Mucosa of rectum (tissue), 2 donors: ENCODE measurements around the gene SMC5.
A peak's percentile ranks its signal among the peaks of the same experiment; 100 is the strongest.

Experiments
- H3K27ac ChIP-seq, 2 donors: one replicate each; pipeline ENCODE4 v1.7.0; 2013; ENCODE audit warnings: inconsistent platforms in 2 of 2, low read depth in 2 of 2, low read length in 2 of 2
- H3K27me3 ChIP-seq, 2 donors: one replicate each; pipeline ENCODE4 v1.7.0; 2013; ENCODE audit warnings: low read length in 2 of 2; ENCODE audit not compliant: control insufficient read depth in 2 of 2, insufficient read depth in 2 of 2
- H3K36me3 ChIP-seq, 2 donors: one replicate each; pipeline ENCODE4 v1.7.0; 2013; ENCODE audit warnings: low read length in 2 of 2; ENCODE audit not compliant: control insufficient read depth in 2 of 2, insufficient read depth in 2 of 2
- H3K4me1 ChIP-seq, 2 donors: one replicate each; pipeline ENCODE4 v1.7.0; 2013; ENCODE audit warnings: low read length in 2 of 2, mild to moderate bottlenecking in 1 of 2; ENCODE audit not compliant: control insufficient read depth in 2 of 2, insufficient read depth in 2 of 2
- H3K4me3 ChIP-seq, 2 donors: one replicate each; pipeline ENCODE4 v1.7.0; 2013; ENCODE audit warnings: low read length in 2 of 2
- H3K9ac ChIP-seq, 2 donors: one replicate each; pipeline ENCODE4 v1.7.0; 2013; ENCODE audit warnings: low read length in 2 of 2, low read depth in 1 of 2, mild to moderate bottlenecking in 1 of 2
- H3K9me3 ChIP-seq, 2 donors: one replicate each; pipeline ENCODE4 v1.7.0; 2013; ENCODE audit warnings: low read length in 2 of 2; ENCODE audit not compliant: control insufficient read depth in 2 of 2
- donor health status: healthy.
- donor health status: Normal muscosa, but diverticular disease.

Gene SMC5

DNA sequence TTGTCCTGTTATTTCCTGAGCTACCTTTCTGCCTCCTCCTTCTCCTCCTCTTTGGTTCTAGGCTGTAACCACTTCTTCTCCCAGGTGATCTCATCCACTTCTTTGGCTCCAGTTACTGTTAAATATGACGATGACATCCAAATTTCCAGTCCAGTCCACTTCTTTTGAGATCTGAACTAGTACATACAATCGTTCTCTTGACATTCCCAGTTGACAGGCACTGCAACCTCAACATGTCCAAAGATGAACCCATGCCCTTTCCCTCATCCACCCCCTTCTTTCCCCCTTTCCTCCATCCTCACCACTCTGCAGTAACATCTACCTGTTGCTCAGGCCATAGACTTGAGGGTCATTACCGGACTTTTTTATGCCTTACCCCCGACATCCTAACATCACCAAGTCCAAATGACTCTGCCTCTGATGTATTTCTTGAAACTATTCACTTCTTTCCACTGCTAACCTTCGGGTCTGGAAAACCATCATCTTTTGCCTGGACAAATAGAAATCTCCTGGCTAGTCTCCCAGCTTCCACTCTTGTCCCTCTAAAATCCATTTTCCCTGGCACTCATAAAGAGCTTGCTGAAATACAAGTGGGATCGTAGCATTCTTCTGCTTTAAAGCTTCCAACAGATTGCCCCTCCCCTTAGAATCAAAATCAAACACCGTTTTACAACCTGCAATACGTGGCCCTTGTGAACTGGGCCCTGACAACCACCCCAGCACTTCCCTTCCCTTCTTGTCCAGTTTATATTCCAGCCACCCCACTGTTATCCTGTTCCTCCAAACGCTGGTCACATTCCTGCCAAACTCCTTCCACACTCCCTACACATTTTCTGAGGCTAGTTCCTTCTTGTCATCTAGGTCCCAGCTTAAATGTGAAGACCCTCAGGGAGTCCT lies 124.2 kb downstream of the SMC5 start:
- H3K27me3 ChIP-seq: no peaks in the 10 kb centered on the region
- no peak overlapping the region for H3K4me3 ChIP-seq
- H3K36me3 ChIP-seq: peaks cover 19 to 27% of the 10 kb centered on the region in 2 donors
- no peaks in the 10 kb centered on the region for H3K9me3 ChIP-seq
- H3K4me1 ChIP-seq: peaks cover 5 to 7% of the 10 kb centered on the region in 2 donors
- no peak overlapping the region for H3K9ac ChIP-seq
- no peak overlapping the region for H3K27ac ChIP-seq

DNA sequence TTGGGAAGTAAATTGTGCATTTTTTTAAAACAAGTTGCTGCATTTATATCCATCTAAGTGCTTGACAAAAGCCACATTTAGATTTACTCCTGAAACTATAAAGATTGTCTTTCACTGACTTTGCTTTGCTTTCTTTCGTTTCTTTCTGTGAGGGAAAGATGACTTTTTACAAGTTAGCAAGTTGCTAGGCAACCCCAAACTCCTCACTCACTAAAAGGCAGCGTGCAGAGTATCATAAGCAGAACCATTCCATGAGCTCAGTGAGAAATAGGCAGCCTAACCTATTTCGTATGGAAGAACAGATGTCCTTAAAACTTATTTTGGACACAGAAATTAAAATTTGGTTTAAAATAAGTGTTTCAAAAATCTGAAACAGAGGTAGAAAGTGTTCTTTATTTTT lies 126.6 kb downstream of the SMC5 start:
- Histone ChIP-seq H3K4me1 (peaks cover 5 to 7% of the 10 kb centered on the region in 2 donors), H3K27me3 (no peaks in the 10 kb centered on the region), H3K27ac (no peak overlapping the region), H3K4me3 (no peak overlapping the region), H3K9me3 (no peaks in the 10 kb centered on the region), H3K36me3 (peaks cover 19 to 32% of the 10 kb centered on the region in 2 donors), H3K9ac (no peak overlapping the region)

- peaks cover 19 to 32% of the 10 kb centered on the region in 2 donors for H3K36me3 ChIP-seq
- H3K4me1 ChIP-seq: peaks cover 10 to 22% of the 10 kb centered on the region in 2 donors
- H3K27me3 ChIP-seq: no peaks in the 10 kb centered on the region
- no peak overlapping the region for H3K27ac ChIP-seq
- H3K9ac ChIP-seq: no peak overlapping the region
- H3K9me3 ChIP-seq: no peaks in the 10 kb centered on the region
- H3K4me3 ChIP-seq: no peak overlapping the region
These were observed 128.9 kb downstream of the SMC5 start for GRCh38 chr9:70387663-70388062.

GRCh38 chr9:70389188-70389587 lies 130.4 kb downstream of the SMC5 start:
- Histone ChIP-seq H3K4me3 (no peak overlapping the region), H3K4me1 (peaks cover 10 to 29% of the 10 kb centered on the region in 2 donors), H3K27ac (no peak overlapping the region), H3K9ac (no peak overlapping the region), H3K36me3 (peaks cover 19 to 32% of the 10 kb centered on the region in 2 donors), H3K9me3 (no peaks in the 10 kb centered on the region), H3K27me3 (no peaks in the 10 kb centered on the region)

DNA sequence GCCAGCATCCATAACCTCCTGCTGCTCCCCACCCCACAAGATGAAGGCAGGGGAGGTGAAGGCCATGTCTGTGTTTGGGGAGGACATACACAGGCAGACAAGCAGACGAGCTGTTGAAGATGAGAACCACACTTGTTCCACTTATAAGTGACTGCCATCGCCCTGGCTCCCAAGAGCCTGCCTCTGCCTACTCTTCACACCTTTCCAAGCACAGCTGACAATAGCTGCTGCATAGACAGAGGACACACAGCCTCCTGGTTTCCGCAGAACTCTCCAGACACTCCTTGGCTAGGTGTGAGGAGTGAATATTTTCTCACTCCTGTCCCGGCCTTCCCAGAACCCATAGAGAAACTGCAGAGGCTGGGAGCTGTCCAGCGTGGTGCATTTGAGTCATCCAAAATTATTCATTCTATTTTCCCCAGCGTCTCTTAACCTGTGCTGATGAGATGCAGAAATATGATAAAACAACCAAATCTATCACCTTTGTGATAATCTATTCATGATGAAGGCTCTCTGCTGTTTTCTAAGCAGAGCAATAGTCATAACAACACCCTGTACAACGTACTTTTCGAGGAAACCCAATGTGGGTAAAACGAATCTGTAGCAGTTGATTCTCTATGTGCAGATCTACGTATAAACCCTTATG lies 131.0 kb downstream of the SMC5 start:
- Histone ChIP-seq H3K4me1 (peaks cover 10 to 33% of the 10 kb centered on the region in 2 donors), H3K27ac (no peak overlapping the region), H3K27me3 (no peaks in the 10 kb centered on the region), H3K4me3 (no peak overlapping the region), H3K9me3 (no peaks in the 10 kb centered on the region), H3K9ac (no peak overlapping the region), H3K36me3 (peaks cover 19 to 26% of the 10 kb centered on the region in 2 donors)

DNA sequence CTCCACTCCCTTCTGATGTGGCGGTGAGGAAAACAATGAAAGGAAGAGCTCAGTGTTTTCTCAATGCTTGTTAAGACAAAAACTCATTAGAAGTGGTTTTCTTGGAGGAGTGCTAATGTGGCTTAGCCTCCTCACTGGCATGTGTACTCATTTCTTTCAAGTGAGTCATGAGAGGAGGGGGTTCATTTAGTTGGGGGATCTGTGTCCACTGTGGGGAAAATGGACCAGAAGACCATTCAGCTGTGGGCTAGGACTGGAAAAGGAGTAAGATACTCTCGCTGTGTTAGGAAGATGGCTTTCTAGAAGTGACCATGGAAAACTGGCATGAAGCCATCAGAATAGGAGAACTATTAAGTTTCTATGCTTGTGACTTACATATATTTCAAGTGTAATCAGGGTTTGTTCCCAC lies 132.2 kb downstream of the SMC5 start:
- peaks cover 12 to 19% of the 10 kb centered on the region in 2 donors for H3K36me3 ChIP-seq
- H3K27ac ChIP-seq: peak overlapping the region in 1 of 2 donors; percentile 17
- H3K9ac ChIP-seq: no peak overlapping the region
- no peaks in the 10 kb centered on the region for H3K27me3 ChIP-seq
- H3K9me3 ChIP-seq: no peaks in the 10 kb centered on the region
- peaks cover 10 to 33% of the 10 kb centered on the region in 2 donors for H3K4me1 ChIP-seq
- H3K4me3 ChIP-seq: no peak overlapping the region

- Histone ChIP-seq H3K27me3 (no peaks in the 10 kb centered on the region), H3K4me1 (peaks cover 10 to 38% of the 10 kb centered on the region in 2 donors), H3K4me3 (no peak overlapping the region), H3K9ac (peak overlapping the region in 1 of 2 donors; percentile 50), H3K27ac (peak overlapping the region; percentile 56 to 84), H3K36me3 (peaks cover 4 to 7% of the 10 kb centered on the region in 2 donors), H3K9me3 (no peaks in the 10 kb centered on the region)
These were observed 133.4 kb downstream of the SMC5 start for GRCh38 chr9:70392189-70392588.

- Histone ChIP-seq H3K9ac (peak overlapping the region in 1 of 2 donors; percentile 50), H3K36me3 (peaks cover 0 to 5% of the 10 kb centered on the region in 2 donors), H3K4me3 (peak overlapping the region in 1 of 2 donors; percentile 11), H3K27ac (peak overlapping the region; percentile 56 to 84), H3K9me3 (no peaks in the 10 kb centered on the region), H3K4me1 (peaks cover 16 to 44% of the 10 kb centered on the region in 2 donors), H3K27me3 (no peaks in the 10 kb centered on the region)
These were observed 134.1 kb downstream of the SMC5 start for GRCh38 chr9:70392850-70393249.

DNA sequence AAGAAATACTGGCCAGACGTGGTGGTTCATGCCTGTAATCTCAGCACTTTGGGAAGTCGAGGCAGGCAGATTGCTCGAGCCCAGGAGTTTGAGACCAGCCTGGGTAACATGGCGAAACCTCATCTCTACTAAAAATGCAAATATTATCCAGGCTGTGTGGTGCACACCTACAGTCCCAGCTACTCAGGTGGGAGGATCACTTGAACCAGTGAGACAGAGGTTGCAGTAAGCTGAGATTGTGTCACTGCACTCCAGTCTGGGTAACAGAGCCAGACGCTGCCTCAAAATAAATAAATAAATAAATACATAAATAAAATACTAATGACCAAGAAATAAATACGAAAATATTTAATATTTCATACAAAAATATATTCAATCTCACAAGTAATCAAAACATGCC lies 136.9 kb downstream of the SMC5 start:
- H3K36me3 ChIP-seq: no peaks in the 10 kb centered on the region
- no peaks in the 10 kb centered on the region for H3K9me3 ChIP-seq
- no peaks in the 10 kb centered on the region for H3K27me3 ChIP-seq
- H3K27ac ChIP-seq: no peak overlapping the region
- no peak overlapping the region for H3K4me3 ChIP-seq
- peaks cover 23 to 56% of the 10 kb centered on the region in 2 donors for H3K4me1 ChIP-seq
- no peak overlapping the region for H3K9ac ChIP-seq

DNA sequence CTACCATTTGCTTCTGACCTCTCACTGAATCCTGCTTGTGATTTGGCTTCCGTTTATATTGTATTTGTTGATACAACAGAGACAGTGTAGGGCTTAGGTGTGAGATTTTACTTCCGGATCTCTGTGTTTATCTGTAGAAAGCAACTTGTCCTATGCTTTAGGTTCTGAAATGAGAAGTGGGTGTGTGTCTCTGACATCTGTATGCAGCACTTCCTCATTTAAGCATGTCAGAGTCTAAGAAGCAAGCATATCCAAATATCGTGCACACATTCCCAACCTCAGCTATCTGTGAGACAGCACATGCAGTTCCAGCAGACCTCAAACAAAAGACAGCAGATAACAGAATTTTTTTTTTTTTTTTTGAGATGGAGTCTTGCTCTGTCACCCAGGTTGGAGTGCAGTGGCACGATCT lies 139.4 kb downstream of the SMC5 start:
- peak overlapping the region; percentile 4 to 14 for H3K4me3 ChIP-seq
- H3K36me3 ChIP-seq: no peaks in the 10 kb centered on the region
- H3K9ac ChIP-seq: peak overlapping the region in 1 of 2 donors; percentile 28
- no peaks in the 10 kb centered on the region for H3K9me3 ChIP-seq
- H3K4me1 ChIP-seq: peaks cover 13 to 42% of the 10 kb centered on the region in 2 donors
- H3K27me3 ChIP-seq: no peaks in the 10 kb centered on the region
- peak overlapping the region; percentile 57 to 67 for H3K27ac ChIP-seq
